Keratinocyte (primary cell): ENCODE results near the gene ADPRS. TPM values are rescaled to one million over a fixed set of nuclear protein-coding genes. Genes with fewer than 3 reads are reported as not detected.

ENCODE experiments used
- DNase-seq: peaks from one replicate; pipeline ENCODE4 v3.0.0-alpha.2; 2011; ENCODE audit warnings: low read depth, missing footprints, low spot score
- FAIRE-seq: peaks from 2 replicates; lab custom pipeline; 2011; peaks lifted over from hg19 to GRCh38; lab: Jason Lieb, UNC
- H2AFZ ChIP-seq: 2 replicates; pipeline ENCODE4 v1.6.0; 2012; ENCODE audit warnings: low read length, control low read depth, inconsistent platforms; ENCODE audit not compliant: control insufficient read depth
- H3K27ac ChIP-seq: 2 replicates; pipeline ENCODE4 v1.5.1; 2011; ENCODE audit warnings: low read length; ENCODE audit not compliant: control insufficient read depth, insufficient read depth
- H3K27me3 ChIP-seq: 3 replicates; pipeline ENCODE4 v1.6.0; 2011; ENCODE audit warnings: low read length; ENCODE audit not compliant: control insufficient read depth, insufficient read depth; ENCODE audit errors: extremely low read depth
- H3K36me3 ChIP-seq, 2 experiments: 2 replicates in 1 of 2; 3 replicates in 1 of 2; pipeline ENCODE4 v1.5.1; 2011; ENCODE audit warnings: low read length in 2 of 2, mild to moderate bottlenecking in 1 of 2; ENCODE audit not compliant: control insufficient read depth in 2 of 2, insufficient read depth in 2 of 2; ENCODE audit errors: extremely low read depth in 1 of 2
- H3K4me1 ChIP-seq: 3 replicates; pipeline ENCODE4 v1.5.1; 2011; ENCODE audit warnings: low read length; ENCODE audit not compliant: control insufficient read depth, insufficient read depth; ENCODE audit errors: extremely low read depth
- H3K4me2 ChIP-seq: 3 replicates; pipeline ENCODE4 v1.6.0; 2011; ENCODE audit warnings: low read depth, low read length; ENCODE audit not compliant: control insufficient read depth, insufficient read depth; ENCODE audit errors: extremely low read depth
- H3K4me3 ChIP-seq, 3 experiments: fragments of 200-600 bp in 1 of 3; sonication (generic) in 1 of 3; 2 replicates in 2 of 3; 3 replicates in 1 of 3; pipeline ENCODE4 v1.5.1; 2011 to 2016; ENCODE audit warnings: low read length in 3 of 3, mild to moderate bottlenecking in 3 of 3, control low read depth in 2 of 3, inconsistent platforms in 1 of 3, low read depth in 1 of 3, mixed read lengths in 1 of 3, mixed run types in 1 of 3, moderate library complexity in 1 of 3; ENCODE audit not compliant: control insufficient read depth in 2 of 3, insufficient read depth in 2 of 3; ENCODE audit errors: extremely low read depth in 1 of 3
- H3K79me2 ChIP-seq: 2 replicates; pipeline ENCODE4 v1.6.0; 2012; ENCODE audit warnings: low read length; ENCODE audit not compliant: control insufficient read depth, insufficient read depth
- H3K9ac ChIP-seq: 3 replicates; pipeline ENCODE4 v1.6.0; 2011; ENCODE audit warnings: low read length; ENCODE audit not compliant: control insufficient read depth, insufficient read depth; ENCODE audit errors: extremely low read depth
- H3K9me1 ChIP-seq: 3 replicates; pipeline ENCODE4 v1.6.0; 2011; ENCODE audit warnings: low read length; ENCODE audit not compliant: control insufficient read depth, insufficient read depth; ENCODE audit errors: extremely low read depth
- H3K9me3 ChIP-seq: 2 replicates; pipeline ENCODE4 v1.5.1; 2012; ENCODE audit warnings: low read depth, low read length; ENCODE audit not compliant: control insufficient read depth
- H4K20me1 ChIP-seq: 3 replicates; pipeline ENCODE4 v1.6.0; 2011; ENCODE audit warnings: low read length; ENCODE audit not compliant: control insufficient read depth, insufficient read depth; ENCODE audit errors: extremely low read depth
- CTCF ChIP-seq, 3 experiments: IDR thresholded peaks in 1 of 3; conservative IDR thresholded peaks in 1 of 3; optimal IDR thresholded peaks in 1 of 3; 2 replicates in 2 of 3; 3 replicates in 1 of 3; pipeline versions ENCODE3 to v1.5.1; 2011; ENCODE audit warnings: low read length in 3 of 3, mild to moderate bottlenecking in 3 of 3, moderate library complexity in 2 of 3, control low read depth in 1 of 3, inconsistent platforms in 1 of 3; ENCODE audit not compliant: insufficient read depth in 2 of 3; ENCODE audit errors: extremely low read depth in 1 of 3
- EZH2 ChIP-seq: IDR thresholded peaks from one replicate; pipeline ENCODE4 v1.6.1; 2012; ENCODE audit warnings: inconsistent platforms, mild to moderate bottlenecking, low read length, moderate library complexity
- dilution Hi-C: fragments of 300-500 bp; cut with MboI; formaldehyde crosslinking; loops from one replicate; pipeline ENCODE4 v1.7.0; 2020; ENCODE audit warnings: low sequenced_read_pairs; ENCODE audit not compliant: extremely low pct_ligation_motif_present
- polyA plus RNA-seq, 5 experiments: library from polyadenylated mRNA; depleted of rRNA in 3 of 5; stranded (reverse) in 3 of 5; stranded (forward) in 1 of 5; unstranded in 1 of 5; fragments of >200 nt; gene quantifications; 1 replicate in 1 of 5; 2 replicates in 3 of 5; 3 replicates in 1 of 5; pipeline versions ENCODE4 v1.2.1 to v1.2.3, GENCODE V29; 2011 to 2012; ENCODE audit warnings: missing spikeins in 2 of 5, low read depth in 1 of 5, low replicate concordance in 1 of 5

The ADPRS gene
- polyA plus RNA-seq, 1 donor (not counting 4 experiments of a cell fraction or from before 2014, with no cell fraction given): 33.1 TPM

- no peak for DNase-seq
- dilution Hi-C loops: no loop called here
- H3K4me3 ChIP-seq: no peak overlapping the region
- H3K27ac ChIP-seq: no peak overlapping the region
- H3K9ac ChIP-seq: no peak overlapping the region
- H3K36me3 ChIP-seq: no peaks in the 10 kb centered on the region
- no peak overlapping the region for H3K4me2 ChIP-seq
- H4K20me1 ChIP-seq: no peaks in the 10 kb centered on the region
- H3K9me3 ChIP-seq: no peaks in the 10 kb centered on the region
- TF ChIP-seq EZH2 (no peak), CTCF (optimal IDR thresholded peaks at IDR 0.05 in 1 of 3, IDR thresholded peaks at IDR 0.05 in 1 of 3, conservative IDR thresholded peaks at IDR 0.05 in 1 of 3; ENCODE audit: extremely low read depth in 1 of 3, insufficient read depth in 2 of 3, low read length in 3 of 3) (no peak)
- H3K9me1 ChIP-seq: no peaks in the 10 kb centered on the region
- no peaks in the 10 kb centered on the region for H3K4me1 ChIP-seq
- H3K79me2 ChIP-seq: no peaks in the 10 kb centered on the region
- FAIRE-seq: no peak
- H3K27me3 ChIP-seq: no peaks in the 10 kb centered on the region
- no peak overlapping the region for H2AFZ ChIP-seq
These were observed 18.3 kb upstream of the ADPRS start for GRCh38 chr1:36070349-36070748.

GRCh38 chr1:36076979-36077573 is 11.6 kb upstream of the ADPRS start:
- dilution Hi-C loops: no loop called here
- no peak overlapping the region for H2AFZ ChIP-seq
- H3K9me1 ChIP-seq: no peaks in the 10 kb centered on the region
- no peaks in the 10 kb centered on the region for H3K79me2 ChIP-seq
- H3K4me1 ChIP-seq: peaks cover 16% of the 10 kb centered on the region
- H3K36me3 ChIP-seq: no peaks in the 10 kb centered on the region
- DNase-seq (no peak), FAIRE-seq (no peak)
- TF ChIP-seq EZH2 (no peak), CTCF (optimal IDR thresholded peaks at IDR 0.05 in 1 of 3, IDR thresholded peaks at IDR 0.05 in 1 of 3, conservative IDR thresholded peaks at IDR 0.05 in 1 of 3; ENCODE audit: extremely low read depth in 1 of 3, insufficient read depth in 2 of 3, low read length in 3 of 3) (no peak)
- H4K20me1 ChIP-seq: no peaks in the 10 kb centered on the region
- no peak overlapping the region for H3K4me3 ChIP-seq
- no peak overlapping the region for H3K9ac ChIP-seq
- no peak overlapping the region for H3K4me2 ChIP-seq
- H3K27me3 ChIP-seq: no peaks in the 10 kb centered on the region
- H3K27ac ChIP-seq: no peak overlapping the region
- H3K9me3 ChIP-seq: no peaks in the 10 kb centered on the region
